NCI-H2107 treated with DMSO at 0.1 percent for 48 hours (cell line): ENCODE measurements around the gene PSMD12.
"Not testable (repeated sequence)": the region's sequence is repeated elsewhere in the genome, so short reads cannot be mapped to it uniquely, and the experiment has no call there.

Experiments used
- DNase-seq: peaks from one replicate; lab custom pipeline; 2025; ENCODE audit not compliant: unreplicated experiment; lab: John Stamatoyannopoulos, UW

PSMD12 gene

GRCh38 chr17:67359960-67360791 lies 6.2 kb downstream of the PSMD12 start:
- DNase-seq = peak; percentile 26

- DNase-seq = no peak
These were observed 7.8 kb downstream of the PSMD12 start for GRCh38 chr17:67358612-67359011.

GRCh38 chr17:67353929-67354574 lies 12.3 kb downstream of the PSMD12 start:
- no peak for DNase-seq

- DNase-seq = no peak
These were observed 13.2 kb downstream of the PSMD12 start for GRCh38 chr17:67353161-67353560.

GRCh38 chr17:67349420-67349819 lies 17.0 kb downstream of the PSMD12 start:
- no peak for DNase-seq

GRCh38 chr17:67347826-67348225 lies 18.6 kb downstream of the PSMD12 start:
- DNase-seq = no peak

- no peak for DNase-seq
These were observed 23.1 kb downstream of the PSMD12 start for GRCh38 chr17:67343237-67343636.

- DNase-seq = not testable (repeated sequence)
These were observed 28.0 kb downstream of the PSMD12 start for GRCh38 chr17:67338353-67338752.

GRCh38 chr17:67336859-67337258 lies 29.5 kb downstream of the PSMD12 start:
- DNase-seq = no peak

GRCh38 chr17:67335245-67335835 lies 31.0 kb downstream of the PSMD12 start:
- no peak for DNase-seq

GRCh38 chr17:67332162-67332508 lies 34.2 kb downstream of the PSMD12 start:
- DNase-seq = not testable (repeated sequence)

- not testable (repeated sequence) for DNase-seq
These were observed 34.8 kb downstream of the PSMD12 start for GRCh38 chr17:67331381-67332161.

GRCh38 chr17:67328026-67328425 lies 38.4 kb downstream of the PSMD12 start:
- no peak for DNase-seq

- not testable (repeated sequence) for DNase-seq
These were observed 39.2 kb downstream of the PSMD12 start for GRCh38 chr17:67326959-67327745.

- DNase-seq = no peak
These were observed 39.9 kb downstream of the PSMD12 start for GRCh38 chr17:67326440-67326839.

- DNase-seq = no peak
These were observed 42.0 kb downstream of the PSMD12 start for GRCh38 chr17:67324330-67324729.

GRCh38 chr17:67323445-67323844 lies 42.9 kb downstream of the PSMD12 start:
- DNase-seq = no peak

GRCh38 chr17:67322042-67322787 lies 44.2 kb downstream of the PSMD12 start:
- DNase-seq = no peak

- DNase-seq = not testable (repeated sequence)
These were observed 44.9 kb downstream of the PSMD12 start for GRCh38 chr17:67321486-67321885.

- DNase-seq = no peak
These were observed 49.6 kb downstream of the PSMD12 start for GRCh38 chr17:67316781-67317180.
